ENCODE results near the gene CAMK2G.
"Not testable (repeated sequence)": the region's sequence is repeated elsewhere in the genome, so short reads cannot be mapped to it uniquely, and the experiment has no call there.

The CAMK2G gene

GRCh38 chr10:73809061-73809818 is 65.1 kb downstream of the CAMK2G start:
- DNase-seq, result no peak

- DNase-seq, result no peak
Measured at GRCh38 chr10:73808021-73808815, 66.1 kb downstream of the CAMK2G start.

DNA sequence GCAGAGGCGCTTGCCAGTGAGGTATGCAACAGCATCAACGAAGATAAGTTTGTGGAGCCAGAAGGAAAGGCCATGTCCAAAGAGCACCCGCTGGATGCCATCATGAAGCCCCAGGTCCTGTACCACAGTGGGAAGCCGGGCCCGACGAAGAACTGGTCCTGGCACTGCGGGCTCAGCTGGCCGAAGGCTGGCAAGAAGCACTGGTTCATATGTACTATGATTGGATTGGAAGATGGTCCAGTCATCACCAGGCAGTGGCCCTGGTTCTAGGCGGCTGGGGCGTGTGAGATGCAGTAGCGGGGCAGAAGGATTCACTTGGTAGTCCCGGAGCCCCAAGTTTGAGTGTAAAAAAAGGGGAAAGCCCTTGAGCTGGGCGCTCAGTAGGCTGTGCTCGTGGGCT is 66.9 kb downstream of the CAMK2G start:
- no peak for DNase-seq

- no peak for DNase-seq
Measured at GRCh38 chr10:73806176-73806950, 68.0 kb downstream of the CAMK2G start.

- no peak for DNase-seq
Measured at GRCh38 chr10:73803680-73804286, 70.6 kb downstream of the CAMK2G start.

DNA sequence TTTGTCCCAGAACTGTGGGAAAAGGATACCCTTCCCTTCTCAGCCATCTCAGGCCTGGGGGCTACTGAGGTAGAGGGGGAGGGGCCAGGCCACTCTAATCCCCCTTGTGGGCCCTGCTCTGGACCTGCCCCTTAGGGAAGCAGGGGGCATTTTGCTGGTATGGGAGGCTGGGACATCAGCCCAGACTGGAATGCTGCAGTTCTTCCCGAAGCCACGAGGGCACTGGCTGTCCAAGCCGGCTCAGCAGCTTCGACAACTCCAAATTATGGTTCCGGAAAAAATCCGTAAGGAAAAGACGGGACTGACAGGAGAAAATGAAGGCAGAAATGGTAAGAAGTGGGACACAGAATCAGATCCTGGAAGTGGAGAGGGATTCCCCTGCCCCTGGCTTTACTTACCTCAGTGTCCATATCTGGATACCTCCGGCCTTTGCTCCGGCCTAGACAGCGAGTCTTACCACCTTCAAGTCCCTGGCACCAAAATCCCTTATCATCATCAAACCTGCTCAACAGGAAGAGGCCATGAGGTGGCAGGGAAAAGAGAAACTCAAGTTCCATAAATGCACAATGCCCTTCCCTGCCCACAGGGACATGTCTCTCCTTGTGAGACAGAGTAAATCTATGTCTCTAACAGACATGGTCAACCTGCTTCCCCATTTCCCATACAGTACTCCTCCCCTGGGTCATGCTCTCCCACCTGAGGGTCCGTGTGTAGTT is 71.9 kb downstream of the CAMK2G start:
- DNase-seq, result no peak

DNA sequence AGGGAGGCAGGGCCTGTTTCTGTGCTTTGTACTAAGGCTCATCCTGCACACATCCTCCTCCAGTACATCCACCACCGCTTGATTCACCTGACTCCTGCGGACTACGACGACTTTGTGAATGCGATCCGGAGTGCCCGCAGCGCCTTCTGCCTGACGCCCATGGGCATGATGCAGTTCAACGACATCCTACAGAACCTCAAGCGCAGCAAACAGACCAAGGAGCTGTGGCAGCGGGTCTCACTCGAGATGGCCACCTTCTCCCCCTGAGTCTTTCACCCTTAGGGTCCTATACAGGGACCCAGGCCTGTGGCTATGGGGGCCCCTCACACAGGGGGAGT is 73.1 kb downstream of the CAMK2G start:
- no peak for DNase-seq

DNA sequence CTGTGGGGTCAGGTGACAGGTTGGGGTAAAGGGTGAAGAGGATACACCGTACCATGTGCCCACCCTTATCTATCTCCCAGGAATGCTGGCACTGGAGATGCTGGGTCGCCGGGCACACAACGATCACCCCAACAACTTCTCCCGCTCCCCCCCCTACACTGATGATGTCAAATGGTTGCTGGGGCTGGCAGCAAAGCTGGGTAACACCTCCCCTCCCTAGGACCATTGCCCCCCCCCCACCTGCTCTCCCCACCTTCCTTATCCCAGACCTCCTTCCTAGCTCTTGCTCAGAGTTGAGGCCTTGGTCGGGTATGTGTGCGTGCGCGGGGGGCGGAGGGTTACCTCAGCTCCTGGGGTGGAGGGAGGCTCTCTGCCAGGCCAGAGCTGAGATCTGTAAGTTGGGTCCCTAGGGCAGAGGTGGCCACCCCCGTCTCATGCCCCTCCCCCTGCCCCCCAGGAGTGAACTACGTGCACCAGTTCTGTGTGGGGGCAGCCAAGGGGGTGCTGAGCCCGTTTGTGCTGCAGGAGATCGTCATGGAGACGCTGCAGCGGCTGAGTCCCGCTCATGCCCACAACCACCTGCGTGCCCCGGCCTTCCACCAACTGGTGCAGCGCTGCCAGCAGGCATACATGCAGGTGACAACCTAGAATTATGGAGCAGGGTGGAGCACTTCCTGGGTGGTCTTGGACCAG is 73.6 kb downstream of the CAMK2G start:
- DNase-seq, result no peak

DNA sequence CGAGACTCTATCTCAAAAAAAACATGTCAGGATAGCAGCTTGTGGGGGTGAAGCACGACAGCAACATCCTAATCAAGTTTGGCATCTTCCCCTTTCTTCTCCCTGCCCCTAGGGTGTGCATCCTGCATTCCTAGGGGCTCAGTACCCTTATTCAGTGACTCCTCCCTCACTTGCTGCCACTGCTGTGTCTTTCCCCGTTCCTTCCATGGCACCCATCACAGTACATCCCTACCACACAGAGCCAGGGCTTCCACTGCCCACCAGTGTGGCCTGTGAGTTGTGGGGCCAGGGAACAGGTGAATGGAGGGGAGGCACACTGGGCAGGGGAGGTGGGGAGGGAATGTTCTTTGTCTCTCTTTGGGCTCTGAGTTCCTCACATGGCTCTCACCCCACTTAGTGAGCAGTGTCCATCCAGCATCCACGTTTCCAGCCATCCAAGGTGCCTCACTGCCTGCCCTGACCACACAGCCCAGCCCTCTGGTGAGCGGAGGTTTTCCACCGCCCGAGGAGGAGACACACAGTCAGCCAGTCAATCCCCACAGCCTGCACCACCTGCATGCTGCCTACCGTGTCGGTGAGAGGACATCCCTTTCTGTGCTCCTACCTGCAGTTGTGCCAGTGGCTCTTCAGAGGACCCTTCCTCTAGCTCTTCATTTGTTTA is 74.3 kb downstream of the CAMK2G start:
- no peak for DNase-seq

- no peak for DNase-seq
Measured at GRCh38 chr10:73798927-73799560, 75.3 kb downstream of the CAMK2G start.

DNA sequence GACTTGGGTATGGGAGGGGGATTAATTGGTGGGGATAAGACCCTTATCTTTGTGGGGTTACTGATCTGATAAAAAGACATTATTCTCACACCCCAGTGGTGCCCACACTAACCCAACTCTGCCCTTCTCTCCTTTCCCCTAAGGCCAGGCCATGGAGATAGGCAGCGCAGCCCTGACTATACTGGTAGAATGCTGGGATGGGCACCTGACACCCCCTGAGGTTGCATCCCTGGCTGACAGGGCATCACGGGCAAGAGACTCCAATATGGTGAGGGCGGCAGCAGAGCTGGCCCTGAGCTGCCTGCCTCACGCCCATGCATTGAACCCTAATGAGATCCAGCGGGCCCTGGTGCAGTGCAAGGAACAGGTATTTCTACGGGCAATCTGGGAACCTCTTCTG is 76.3 kb downstream of the CAMK2G start:
- no peak for DNase-seq

DNA sequence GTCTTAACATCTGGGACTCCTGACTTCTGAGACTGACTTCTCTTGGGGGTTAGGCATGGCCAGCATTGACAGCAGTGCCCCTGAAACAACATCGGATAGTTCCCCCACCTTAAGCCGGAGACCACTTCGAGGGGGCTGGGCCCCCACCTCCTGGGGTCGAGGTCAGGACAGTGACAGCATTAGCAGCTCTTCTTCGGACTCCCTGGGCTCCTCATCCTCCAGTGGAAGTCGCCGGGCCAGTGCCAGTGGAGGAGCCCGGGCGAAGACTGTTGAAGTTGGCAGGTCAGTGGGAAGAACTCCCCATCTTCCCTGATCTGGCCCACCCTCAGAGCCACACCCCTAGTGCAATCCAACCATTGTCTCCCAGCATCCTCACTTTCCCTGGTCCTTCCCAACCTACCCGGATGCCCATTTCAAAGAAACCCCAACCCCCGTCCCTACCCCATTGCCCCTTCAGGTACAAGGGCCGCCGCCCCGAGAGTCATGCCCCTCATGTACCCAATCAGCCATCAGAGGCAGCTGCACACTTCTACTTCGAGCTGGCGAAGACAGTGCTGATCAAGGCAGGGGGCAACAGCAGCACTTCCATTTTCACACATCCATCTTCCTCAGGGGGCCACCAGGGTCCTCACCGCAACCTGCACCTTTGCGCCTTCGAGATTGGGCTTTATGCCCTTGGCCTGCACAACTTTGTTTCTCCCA is 76.9 kb downstream of the CAMK2G start:
- no peak for DNase-seq

- no peak for DNase-seq
Measured at GRCh38 chr10:73796766-73797165, 77.6 kb downstream of the CAMK2G start.

GRCh38 chr10:73796035-73796434 is 78.3 kb downstream of the CAMK2G start:
- DNase-seq, result not testable (repeated sequence)

- not testable (repeated sequence) for DNase-seq
Measured at GRCh38 chr10:73795491-73795890, 78.9 kb downstream of the CAMK2G start.

DNA sequence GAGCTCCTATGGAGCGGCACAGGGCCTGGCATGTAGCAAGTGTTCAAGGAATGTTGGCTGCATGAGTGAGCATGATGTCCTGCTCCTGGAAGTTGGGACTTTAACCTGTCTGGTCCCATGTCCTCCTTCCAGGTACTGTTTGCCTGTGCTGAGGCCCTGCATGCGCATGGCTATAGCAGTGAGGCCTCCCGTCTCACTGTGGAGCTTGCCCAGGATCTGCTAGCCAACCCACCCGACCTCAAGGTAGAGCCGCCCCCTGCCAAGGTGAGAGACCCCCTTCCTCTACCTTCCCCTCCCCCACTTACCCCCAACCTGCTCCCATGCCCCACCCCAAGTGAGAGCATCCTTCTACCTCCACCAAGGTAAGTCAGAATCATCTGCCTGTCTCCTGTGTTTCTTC is 80.9 kb downstream of the CAMK2G start:
- DNase-seq, result no peak

DNA sequence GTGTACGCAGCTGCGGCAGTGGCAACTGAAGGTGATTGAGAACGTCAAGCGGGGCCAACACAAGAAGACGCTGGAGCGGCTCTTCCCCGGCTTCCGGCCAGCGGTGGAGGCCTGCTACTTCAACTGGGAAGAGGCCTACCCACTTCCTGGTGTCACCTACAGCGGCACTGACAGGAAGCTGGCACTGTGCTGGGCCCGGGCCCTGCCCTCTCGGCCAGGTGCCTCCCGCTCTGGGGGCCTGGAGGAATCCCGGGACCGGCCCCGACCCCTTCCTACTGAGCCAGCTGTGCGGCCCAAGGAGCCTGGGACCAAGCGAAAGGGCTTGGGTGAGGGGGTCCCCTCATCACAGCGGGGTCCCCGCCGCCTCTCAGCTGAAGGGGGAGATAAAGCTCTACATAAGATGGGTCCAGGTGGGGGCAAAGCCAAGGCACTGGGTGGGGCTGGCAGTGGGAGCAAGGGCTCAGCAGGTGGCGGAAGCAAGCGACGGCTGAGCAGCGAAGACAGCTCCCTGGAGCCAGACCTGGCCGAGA is 82.4 kb downstream of the CAMK2G start:
- DNase-seq, result no peak

- no peak for DNase-seq
Measured at GRCh38 chr10:73790886-73791625, 83.3 kb downstream of the CAMK2G start.

DNA sequence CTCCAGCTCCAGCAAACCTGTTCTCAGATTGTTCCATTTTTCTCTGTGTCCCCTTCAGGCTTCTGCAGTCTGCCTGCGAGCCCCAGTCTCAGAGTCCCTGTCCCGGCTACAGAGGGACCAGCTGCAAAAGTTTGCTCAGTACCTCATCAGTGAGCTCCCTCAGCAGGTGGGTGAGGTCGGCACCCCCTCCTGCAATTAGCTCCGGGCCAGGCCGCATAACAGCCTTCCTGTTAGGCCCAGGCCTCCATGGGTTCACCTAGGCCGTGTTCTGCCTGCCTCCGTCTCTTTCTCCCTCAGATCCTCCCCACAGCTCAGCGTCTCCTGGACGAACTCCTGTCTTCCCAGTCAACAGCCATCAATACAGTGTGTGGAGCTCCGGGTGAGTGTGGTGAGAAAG is 84.7 kb downstream of the CAMK2G start:
- DNase-seq, result no peak

All from activated CD4-positive, CD25-positive, alpha-beta regulatory T cell treated with anti-CD3 and anti-CD28 coated beads, Interleukin-2, amount 50 U/mL, for 72 hours (primary cell).